ENCODE measurements around the gene METTL24. TPM values are rescaled to one million over a fixed set of nuclear protein-coding genes. Genes with fewer than 3 reads are reported as not detected.

Gene METTL24
- total and polyA plus RNA-seq, 3 experiments from 2014 or later = 0.35 to 0.98 TPM; not detected in 1

DNA sequence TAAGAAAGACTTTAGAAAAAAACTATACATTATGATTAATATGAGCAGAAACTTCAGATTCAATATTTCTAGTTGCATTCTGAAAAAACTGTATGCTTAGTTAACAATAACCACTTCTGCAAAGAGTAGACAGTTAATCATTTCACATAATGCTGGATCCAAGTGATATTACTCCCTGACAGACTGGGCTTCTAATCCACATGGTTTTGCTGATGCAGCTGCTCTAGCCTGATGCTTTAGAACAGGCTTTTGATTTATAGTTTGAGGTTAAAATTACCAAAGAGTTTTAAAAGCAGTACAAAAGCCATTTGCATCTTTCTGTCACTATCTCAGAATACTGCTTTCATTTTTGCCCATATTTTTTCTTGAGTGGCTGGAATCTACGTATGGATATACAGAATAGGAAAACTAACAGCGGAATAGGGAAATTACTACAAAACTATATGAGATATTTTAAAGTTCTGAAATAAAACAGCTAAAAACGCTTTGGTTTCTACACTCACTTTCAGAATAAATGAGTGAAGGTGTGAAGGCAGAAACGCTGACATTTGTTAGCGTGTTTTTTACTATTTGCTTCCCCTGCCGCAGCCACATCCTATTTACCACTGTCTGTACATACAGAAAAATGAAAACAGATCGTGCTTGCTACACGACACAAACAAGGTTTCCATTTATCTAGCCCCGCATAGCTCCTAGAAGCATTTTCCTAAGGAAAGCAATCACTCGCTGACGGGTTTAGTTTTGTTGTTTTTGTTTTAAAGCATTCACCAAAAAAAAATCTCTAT, 61.7 kb downstream of the METTL24 start:
- CTCF ChIA-PET = interaction anchor here (2.3 kb wide), 1 partner anchor 93 kb away, joined by 5 read pairs; no protein-coding TSS in a partner anchor
- peaks cover 6 to 33% of the 10 kb centered on the region in 2 donors for H3K27me3 Mint-ChIP-seq
- peaks cover 0 to 5% (median 0%) of the 10 kb centered on the region in 3 donors for H3K36me3 Mint-ChIP-seq
- POLR2A ChIA-PET = interaction anchor here (1.0 kb wide), 1 partner anchor 70 kb away, joined by 4 read pairs; no protein-coding TSS in a partner anchor
- H3K27ac Mint-ChIP-seq = peak overlapping the region in 7 of 8 donors; percentile 22 to 88 (median 58)
- Histone ChIP-seq H3K9me3 (ENCODE audit: low read length) (no peaks in the 10 kb centered on the region), H3K4me3 (ENCODE audit: low read length) (peak overlapping the region; percentile 24), H3K27me3 (ENCODE audit: insufficient read depth, low read length, poor library complexity, severe bottlenecking) (peaks cover 4% of the 10 kb centered on the region), H3K27ac (ENCODE audit: low read depth, low read length) (no peak overlapping the region), H3K36me3 (ENCODE audit: insufficient read depth, low read length) (no peaks in the 10 kb centered on the region), H3K4me1 (ENCODE audit: insufficient read depth, low read length) (no peaks in the 10 kb centered on the region)
- peak in 1 of 5 donors; percentile 1 for DNase-seq
- H3K9me3 Mint-ChIP-seq = no peaks in the 10 kb centered on the region
- H3K4me1 Mint-ChIP-seq = peaks cover 20 to 33% (median 30%) of the 10 kb centered on the region in 3 donors
- peak overlapping the region; percentile 66 to 79 (median 72) for H3K4me3 Mint-ChIP-seq

DNA sequence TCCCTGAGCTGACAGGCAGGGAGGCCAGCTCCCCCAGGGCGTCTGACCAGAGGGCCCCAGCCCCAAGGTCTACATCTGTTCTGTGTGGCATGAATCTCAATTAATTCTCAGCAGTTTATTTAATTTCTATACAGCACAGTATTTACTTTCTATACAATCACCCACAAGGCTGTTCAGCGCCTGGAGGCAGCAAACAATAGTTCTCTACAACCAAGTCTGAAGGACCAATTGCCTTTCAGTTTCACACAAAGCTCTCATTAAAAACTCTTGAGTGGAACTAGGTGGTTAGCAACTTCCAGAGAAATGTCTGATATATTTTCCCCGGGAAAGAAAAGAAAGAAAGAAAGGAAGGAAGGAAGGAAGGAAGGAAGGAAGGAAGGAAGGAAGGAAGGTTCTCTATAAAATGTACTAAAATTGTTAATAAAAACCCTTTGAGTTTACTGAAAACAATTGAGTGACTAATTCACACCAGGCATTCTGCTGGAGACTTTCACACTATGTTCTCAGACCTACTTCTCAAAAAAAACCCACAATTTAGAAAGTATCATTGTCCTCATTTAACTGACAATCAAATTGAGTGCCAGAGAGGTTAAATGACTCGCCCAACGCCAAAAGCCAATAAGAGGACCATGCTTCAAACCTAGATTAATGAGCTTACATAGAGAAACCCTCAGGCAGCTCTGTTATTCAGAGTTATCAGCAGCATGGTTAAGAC, 62.5 kb downstream of the METTL24 start:
- ChIA-PET CTCF (interaction anchor here (2.3 kb wide), 1 partner anchor 94 kb away, joined by 5 read pairs; no protein-coding TSS in a partner anchor), POLR2A (no interaction called here)
- Mint-ChIP-seq H3K4me3 (peak overlapping the region; percentile 66 to 76 (median 74)), H3K27ac (peak overlapping the region; percentile 7 to 88 (median 65)), H3K36me3 (peaks cover 0 to 5% (median 0%) of the 10 kb centered on the region in 3 donors), H3K4me1 (peaks cover 20 to 33% (median 30%) of the 10 kb centered on the region in 3 donors), H3K9me3 (peaks cover 0 to 3% (median 1%) of the 10 kb centered on the region in 5 donors), H3K27me3 (peaks cover 6 to 26% of the 10 kb centered on the region in 2 donors)
- no peak overlapping the region for H3K27ac ChIP-seq (ENCODE audit: low read depth, low read length)
- peaks cover 4% of the 10 kb centered on the region for H3K27me3 ChIP-seq (ENCODE audit: insufficient read depth, low read length, poor library complexity, severe bottlenecking)
- no peaks in the 10 kb centered on the region for H3K4me1 ChIP-seq (ENCODE audit: insufficient read depth, low read length)
- H3K36me3 ChIP-seq (ENCODE audit: insufficient read depth, low read length) = no peaks in the 10 kb centered on the region
- H3K4me3 ChIP-seq (ENCODE audit: low read length) = no peak overlapping the region
- no peaks in the 10 kb centered on the region for H3K9me3 ChIP-seq (ENCODE audit: low read length)
- no peak for DNase-seq

DNA sequence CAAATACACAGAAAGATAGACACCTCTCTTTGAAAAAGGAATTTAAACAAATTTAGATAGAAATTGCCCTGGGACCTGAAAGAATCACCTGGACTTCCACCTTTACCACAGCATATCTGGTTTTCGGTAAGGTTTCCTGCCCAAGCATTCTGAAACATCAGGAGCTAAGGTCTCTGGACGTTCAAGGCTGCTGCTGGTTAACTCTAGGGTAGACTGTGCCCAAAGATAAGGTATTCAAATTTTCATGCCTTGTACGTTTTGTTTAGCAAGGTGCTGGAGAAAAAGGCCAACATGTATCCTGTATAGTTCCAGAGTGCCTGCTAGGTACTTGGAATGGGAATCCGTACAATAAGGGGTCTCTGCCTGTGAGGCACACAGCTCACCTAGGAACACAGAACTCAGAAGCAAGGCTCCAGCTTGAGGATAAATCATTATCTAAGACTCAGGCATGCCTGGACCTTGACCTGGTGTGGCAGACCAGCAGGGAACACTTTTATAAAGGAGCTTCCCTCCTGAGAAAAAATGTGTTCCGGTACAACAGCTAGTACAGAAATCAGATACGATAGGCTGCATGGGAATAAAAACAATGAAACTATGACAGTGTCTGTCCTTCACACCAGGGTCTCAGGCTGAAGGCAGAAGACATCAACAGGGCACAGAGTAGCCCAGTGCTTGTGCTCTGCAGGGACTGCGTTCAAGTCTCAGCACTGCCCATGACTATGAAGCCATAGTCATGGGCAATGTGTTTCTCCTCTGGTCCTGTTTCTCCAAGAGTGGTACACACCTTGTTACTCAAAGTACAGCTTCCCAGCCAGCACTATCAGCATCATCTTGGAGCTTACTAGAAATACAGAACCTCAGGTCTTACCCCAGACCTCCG, 70.4 kb downstream of the METTL24 start:
- CTCF ChIA-PET = interaction anchor here (1.3 kb wide), 1 partner anchor 103 kb away, joined by 3 read pairs; no protein-coding TSS in a partner anchor
- POLR2A ChIA-PET = no interaction called here
- no peak for DNase-seq

DNA sequence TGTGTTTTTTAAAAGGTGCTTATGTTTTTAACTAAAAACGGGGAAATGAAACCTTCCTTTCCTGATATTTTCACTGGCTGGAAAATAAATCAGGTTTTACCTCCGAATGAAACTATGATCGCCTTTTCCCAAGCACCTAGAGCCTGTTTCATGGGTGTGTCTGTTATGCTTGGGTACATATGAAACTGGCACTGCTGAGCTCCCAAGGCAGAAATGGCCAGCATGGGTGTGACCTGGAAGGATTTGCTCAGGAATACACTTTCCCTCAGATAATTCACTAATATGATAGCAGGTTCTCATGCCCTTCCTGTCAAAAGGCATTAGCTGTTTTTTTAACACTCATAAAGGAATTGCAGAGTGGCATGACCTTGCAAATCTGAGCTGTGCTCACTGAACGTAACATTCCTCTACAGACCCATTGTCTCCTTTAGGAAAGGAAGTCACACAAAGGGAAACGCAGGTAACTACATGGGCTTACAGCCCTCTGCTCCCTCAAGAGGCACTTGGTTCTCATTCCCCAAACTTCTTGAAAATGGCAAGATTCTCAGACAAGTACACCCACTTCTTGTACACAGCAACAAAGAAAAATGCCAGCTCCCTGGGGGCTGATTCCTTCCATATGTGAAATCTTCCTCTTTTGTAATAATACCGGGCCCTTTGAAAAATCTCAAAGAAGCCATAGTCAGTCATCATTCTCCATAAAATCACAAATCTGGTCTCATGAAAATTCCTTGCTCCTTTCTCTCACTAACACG, 72.7 kb downstream of the METTL24 start:
- no peaks in the 10 kb centered on the region for H3K4me1 ChIP-seq (ENCODE audit: insufficient read depth, low read length)
- peaks cover 10 to 14% of the 10 kb centered on the region in 2 donors for H3K27me3 Mint-ChIP-seq
- no peak overlapping the region for H3K27ac ChIP-seq (ENCODE audit: low read depth, low read length)
- H3K4me1 Mint-ChIP-seq = peaks cover 0 to 7% (median 0%) of the 10 kb centered on the region in 3 donors
- ChIA-PET POLR2A (no interaction called here), CTCF (no interaction called here)
- no peak overlapping the region for H3K4me3 ChIP-seq (ENCODE audit: low read length)
- peaks cover 0 to 9% (median 4%) of the 10 kb centered on the region in 5 donors for H3K9me3 Mint-ChIP-seq
- no peak for DNase-seq
- no peak overlapping the region for H3K27ac Mint-ChIP-seq
- no peaks in the 10 kb centered on the region for H3K9me3 ChIP-seq (ENCODE audit: low read length)
- no peaks in the 10 kb centered on the region for H3K36me3 ChIP-seq (ENCODE audit: insufficient read depth, low read length)
- no peaks in the 10 kb centered on the region for H3K36me3 Mint-ChIP-seq
- no peaks in the 10 kb centered on the region for H3K27me3 ChIP-seq (ENCODE audit: insufficient read depth, low read length, poor library complexity, severe bottlenecking)
- no peak overlapping the region for H3K4me3 Mint-ChIP-seq

More for the DNA sequence above, 70.4 kb downstream of the METTL24 start:
- Histone ChIP-seq H3K36me3 (ENCODE audit: insufficient read depth, low read length) (no peaks in the 10 kb centered on the region), H3K9me3 (ENCODE audit: low read length) (no peaks in the 10 kb centered on the region), H3K27ac (ENCODE audit: low read depth, low read length) (no peak overlapping the region), H3K4me1 (ENCODE audit: insufficient read depth, low read length) (no peaks in the 10 kb centered on the region), H3K27me3 (ENCODE audit: insufficient read depth, low read length, poor library complexity, severe bottlenecking) (no peaks in the 10 kb centered on the region), H3K4me3 (ENCODE audit: low read length) (no peak overlapping the region)
- Mint-ChIP-seq H3K4me1 (peaks cover 0 to 3% (median 0%) of the 10 kb centered on the region in 3 donors), H3K36me3 (no peaks in the 10 kb centered on the region), H3K27ac (peak overlapping the region in 2 of 8 donors; percentile 11 to 15), H3K27me3 (peaks cover 9 to 16% of the 10 kb centered on the region in 2 donors), H3K4me3 (no peak overlapping the region), H3K9me3 (peaks cover 0 to 9% (median 7%) of the 10 kb centered on the region in 5 donors)

DNA sequence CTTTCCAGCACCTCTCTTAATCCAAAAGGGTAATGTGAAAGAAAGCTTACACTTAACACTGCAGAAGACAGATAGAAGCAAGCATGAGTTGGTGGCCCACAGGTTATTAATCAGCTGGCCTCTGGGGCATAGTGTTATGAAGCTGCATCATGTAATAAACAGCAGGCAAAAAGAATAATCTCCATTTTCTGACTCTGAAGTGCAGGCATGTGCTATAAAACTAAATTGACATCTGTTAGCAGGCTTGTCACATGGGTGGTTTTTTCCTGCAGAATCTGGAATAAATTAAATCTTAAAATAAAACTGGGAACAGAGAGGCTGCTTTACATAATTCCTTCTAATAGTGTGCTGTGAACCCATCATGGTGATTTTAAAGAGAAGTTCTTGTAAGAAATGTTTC, 73.3 kb downstream of the METTL24 start:
- POLR2A ChIA-PET = no interaction called here

DNA sequence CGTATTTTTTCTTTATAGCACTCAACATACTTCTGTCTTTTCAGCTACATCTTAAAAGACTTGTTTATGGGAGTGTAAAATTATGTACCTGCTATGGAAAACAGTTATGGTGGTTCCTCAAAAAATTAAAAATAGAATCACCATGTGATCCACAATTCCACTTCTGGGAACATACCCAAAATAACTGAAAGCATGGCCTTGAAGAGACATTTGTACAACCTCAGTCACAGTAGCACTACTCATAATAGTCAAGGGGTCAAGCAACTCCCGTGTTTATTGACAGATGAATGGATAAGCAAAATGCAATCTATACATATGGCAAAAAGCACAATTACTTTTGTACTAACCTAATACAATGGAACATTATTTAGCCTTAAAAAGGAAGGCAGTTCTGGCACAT, 74.5 kb downstream of the METTL24 start:
- peaks cover 0 to 5% (median 0%) of the 10 kb centered on the region in 5 donors for H3K9me3 Mint-ChIP-seq
- H3K4me3 Mint-ChIP-seq = no peak overlapping the region
- Histone ChIP-seq H3K36me3 (ENCODE audit: insufficient read depth, low read length) (no peaks in the 10 kb centered on the region), H3K4me3 (ENCODE audit: low read length) (no peak overlapping the region), H3K27ac (ENCODE audit: low read depth, low read length) (no peak overlapping the region), H3K9me3 (ENCODE audit: low read length) (no peaks in the 10 kb centered on the region), H3K4me1 (ENCODE audit: insufficient read depth, low read length) (no peaks in the 10 kb centered on the region), H3K27me3 (ENCODE audit: insufficient read depth, low read length, poor library complexity, severe bottlenecking) (no peaks in the 10 kb centered on the region)
- no peak for DNase-seq
- no peak overlapping the region for H3K27ac Mint-ChIP-seq
- peaks cover 10 to 14% of the 10 kb centered on the region in 2 donors for H3K27me3 Mint-ChIP-seq
- H3K4me1 Mint-ChIP-seq = peaks cover 0 to 7% (median 0%) of the 10 kb centered on the region in 3 donors
- H3K36me3 Mint-ChIP-seq = no peaks in the 10 kb centered on the region
- ChIA-PET CTCF (no interaction called here), POLR2A (no interaction called here)

More for the DNA sequence above, 73.3 kb downstream of the METTL24 start:
- CTCF ChIA-PET = no interaction called here
- no peak overlapping the region for H3K27ac Mint-ChIP-seq
- no peak overlapping the region for H3K4me3 Mint-ChIP-seq
- H3K27ac ChIP-seq (ENCODE audit: low read depth, low read length) = no peak overlapping the region
- H3K36me3 Mint-ChIP-seq = no peaks in the 10 kb centered on the region
- no peaks in the 10 kb centered on the region for H3K9me3 ChIP-seq (ENCODE audit: low read length)
- H3K36me3 ChIP-seq (ENCODE audit: insufficient read depth, low read length) = no peaks in the 10 kb centered on the region
- H3K4me3 ChIP-seq (ENCODE audit: low read length) = no peak overlapping the region
- H3K4me1 Mint-ChIP-seq = peaks cover 0 to 7% (median 0%) of the 10 kb centered on the region in 3 donors
- no peaks in the 10 kb centered on the region for H3K27me3 ChIP-seq (ENCODE audit: insufficient read depth, low read length, poor library complexity, severe bottlenecking)
- no peak for DNase-seq
- H3K27me3 Mint-ChIP-seq = peaks cover 10 to 14% of the 10 kb centered on the region in 2 donors
- H3K9me3 Mint-ChIP-seq = peaks cover 0 to 5% (median 1%) of the 10 kb centered on the region in 5 donors
- H3K4me1 ChIP-seq (ENCODE audit: insufficient read depth, low read length) = no peaks in the 10 kb centered on the region

DNA sequence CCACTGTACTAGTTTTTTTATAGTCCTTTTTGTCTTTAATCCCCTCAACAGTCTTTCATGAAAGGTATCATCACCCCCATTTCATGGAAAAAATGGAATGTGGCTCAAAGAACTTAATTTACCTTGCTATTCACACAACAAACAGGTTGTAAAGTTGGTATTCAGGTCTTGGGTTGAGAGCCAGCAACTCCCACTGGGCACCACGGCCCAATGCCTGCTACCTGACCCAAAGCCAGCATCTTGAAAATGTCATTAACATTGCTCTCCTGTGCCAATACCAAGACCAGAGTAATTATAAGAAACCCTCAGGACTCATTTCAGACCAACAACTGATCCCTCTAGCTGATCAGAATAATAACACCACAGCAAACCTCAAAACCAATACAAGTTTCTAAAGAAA, 75.7 kb downstream of the METTL24 start:
- Histone ChIP-seq H3K4me3 (ENCODE audit: low read length) (no peak overlapping the region), H3K9me3 (ENCODE audit: low read length) (no peaks in the 10 kb centered on the region), H3K27ac (ENCODE audit: low read depth, low read length) (no peak overlapping the region), H3K36me3 (ENCODE audit: insufficient read depth, low read length) (no peaks in the 10 kb centered on the region), H3K27me3 (ENCODE audit: insufficient read depth, low read length, poor library complexity, severe bottlenecking) (no peaks in the 10 kb centered on the region), H3K4me1 (ENCODE audit: insufficient read depth, low read length) (no peaks in the 10 kb centered on the region)
- Mint-ChIP-seq H3K27me3 (peaks cover 10 to 21% of the 10 kb centered on the region in 2 donors), H3K36me3 (no peaks in the 10 kb centered on the region), H3K9me3 (peaks cover 0 to 5% (median 0%) of the 10 kb centered on the region in 5 donors), H3K27ac (no peak overlapping the region), H3K4me1 (peaks cover 0 to 7% (median 0%) of the 10 kb centered on the region in 3 donors), H3K4me3 (no peak overlapping the region)
- no peak for DNase-seq
- ChIA-PET CTCF (no interaction called here), POLR2A (no interaction called here)

All from CD8-positive, alpha-beta memory T cell (primary cell).